Measurements from ENCODE around the gene GPLD1.

The GPLD1 gene, protein sequence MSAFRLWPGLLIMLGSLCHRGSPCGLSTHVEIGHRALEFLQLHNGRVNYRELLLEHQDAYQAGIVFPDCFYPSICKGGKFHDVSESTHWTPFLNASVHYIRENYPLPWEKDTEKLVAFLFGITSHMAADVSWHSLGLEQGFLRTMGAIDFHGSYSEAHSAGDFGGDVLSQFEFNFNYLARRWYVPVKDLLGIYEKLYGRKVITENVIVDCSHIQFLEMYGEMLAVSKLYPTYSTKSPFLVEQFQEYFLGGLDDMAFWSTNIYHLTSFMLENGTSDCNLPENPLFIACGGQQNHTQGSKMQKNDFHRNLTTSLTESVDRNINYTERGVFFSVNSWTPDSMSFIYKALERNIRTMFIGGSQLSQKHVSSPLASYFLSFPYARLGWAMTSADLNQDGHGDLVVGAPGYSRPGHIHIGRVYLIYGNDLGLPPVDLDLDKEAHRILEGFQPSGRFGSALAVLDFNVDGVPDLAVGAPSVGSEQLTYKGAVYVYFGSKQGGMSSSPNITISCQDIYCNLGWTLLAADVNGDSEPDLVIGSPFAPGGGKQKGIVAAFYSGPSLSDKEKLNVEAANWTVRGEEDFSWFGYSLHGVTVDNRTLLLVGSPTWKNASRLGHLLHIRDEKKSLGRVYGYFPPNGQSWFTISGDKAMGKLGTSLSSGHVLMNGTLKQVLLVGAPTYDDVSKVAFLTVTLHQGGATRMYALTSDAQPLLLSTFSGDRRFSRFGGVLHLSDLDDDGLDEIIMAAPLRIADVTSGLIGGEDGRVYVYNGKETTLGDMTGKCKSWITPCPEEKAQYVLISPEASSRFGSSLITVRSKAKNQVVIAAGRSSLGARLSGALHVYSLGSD

DNA sequence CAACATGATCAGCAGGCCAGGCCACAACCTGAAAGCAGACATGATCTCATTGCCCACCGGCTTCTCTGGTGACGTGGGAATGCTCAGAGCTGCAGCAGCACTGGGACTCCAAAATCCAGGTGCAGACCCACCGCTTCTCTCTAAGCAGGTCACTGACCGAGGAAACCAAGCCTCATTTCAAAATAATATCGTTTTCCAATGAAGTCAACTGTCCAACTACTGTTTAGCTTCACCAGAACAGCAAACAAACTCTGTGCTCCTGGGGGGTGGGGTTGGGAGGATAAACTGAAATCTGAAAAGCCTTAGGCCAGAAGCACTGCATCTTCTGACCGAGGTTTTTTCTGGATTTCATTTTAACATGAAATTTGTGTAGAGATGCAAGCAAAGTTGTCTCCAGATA is at the start of gene GPLD1:
Gene GPLD1 (minus strand): TSS at position 109 of the 400 bp plus-strand sequence. CDS start 67 bp downstream, at position 42.
- no peak for DNase-seq
- H3K27me3 ChIP-seq: no peaks in the 10 kb centered on the region
- no peaks in the 10 kb centered on the region for H3K36me3 ChIP-seq
- TF ChIP-seq, protein P1, sequence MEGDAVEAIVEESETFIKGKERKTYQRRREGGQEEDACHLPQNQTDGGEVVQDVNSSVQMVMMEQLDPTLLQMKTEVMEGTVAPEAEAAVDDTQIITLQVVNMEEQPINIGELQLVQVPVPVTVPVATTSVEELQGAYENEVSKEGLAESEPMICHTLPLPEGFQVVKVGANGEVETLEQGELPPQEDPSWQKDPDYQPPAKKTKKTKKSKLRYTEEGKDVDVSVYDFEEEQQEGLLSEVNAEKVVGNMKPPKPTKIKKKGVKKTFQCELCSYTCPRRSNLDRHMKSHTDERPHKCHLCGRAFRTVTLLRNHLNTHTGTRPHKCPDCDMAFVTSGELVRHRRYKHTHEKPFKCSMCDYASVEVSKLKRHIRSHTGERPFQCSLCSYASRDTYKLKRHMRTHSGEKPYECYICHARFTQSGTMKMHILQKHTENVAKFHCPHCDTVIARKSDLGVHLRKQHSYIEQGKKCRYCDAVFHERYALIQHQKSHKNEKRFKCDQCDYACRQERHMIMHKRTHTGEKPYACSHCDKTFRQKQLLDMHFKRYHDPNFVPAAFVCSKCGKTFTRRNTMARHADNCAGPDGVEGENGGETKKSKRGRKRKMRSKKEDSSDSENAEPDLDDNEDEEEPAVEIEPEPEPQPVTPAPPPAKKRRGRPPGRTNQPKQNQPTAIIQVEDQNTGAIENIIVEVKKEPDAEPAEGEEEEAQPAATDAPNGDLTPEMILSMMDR (IDR thresholded peaks at IDR 0.05): no peak
- intact Hi-C loops (cut with DNase I; ENCODE audit: low total_unique reads): no loop called here
- no peak within 1 kb of the TSS for H3K27ac ChIP-seq
- H3K9me3 ChIP-seq: no peaks in the 10 kb centered on the region
- H3K4me1 ChIP-seq: peaks cover 0 to 9% (median 0%) of the 10 kb centered on the region in 4 donors
- no peak within 1 kb of the TSS for H3K4me3 ChIP-seq

DNA sequence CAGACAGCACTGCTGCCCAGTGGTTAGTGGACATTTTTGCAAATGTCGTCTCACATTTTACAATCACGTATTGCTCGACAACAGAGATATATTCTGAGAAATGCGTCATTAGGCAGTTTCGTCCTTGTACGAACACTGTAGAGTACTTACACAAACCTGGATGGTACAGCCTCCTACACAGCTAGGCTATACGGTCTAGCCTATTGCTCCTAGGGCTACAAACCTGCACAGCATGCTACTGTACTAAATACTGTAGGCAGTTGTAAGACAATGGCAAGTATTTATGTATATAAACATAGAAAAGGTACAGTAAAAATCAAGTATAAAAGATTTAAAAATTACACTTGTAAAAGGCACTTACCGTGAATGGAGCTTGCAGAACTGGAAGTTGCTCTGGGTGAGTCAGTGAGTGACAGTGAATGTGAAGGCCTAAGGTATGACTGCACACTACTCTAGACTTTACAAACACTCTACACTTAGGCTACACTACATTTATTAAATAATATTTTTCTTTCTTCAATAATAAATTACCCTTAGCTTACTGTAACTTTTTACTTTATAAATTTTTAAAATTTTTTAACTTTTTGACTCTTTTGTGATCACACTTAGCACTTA is 48.5 kb upstream of the GPLD1 start:
- H3K36me3 ChIP-seq: peaks cover 23 to 36% (median 25%) of the 10 kb centered on the region in 3 donors
- TF ChIP-seq, protein P1 (IDR thresholded peaks at IDR 0.05): no peak

DNA sequence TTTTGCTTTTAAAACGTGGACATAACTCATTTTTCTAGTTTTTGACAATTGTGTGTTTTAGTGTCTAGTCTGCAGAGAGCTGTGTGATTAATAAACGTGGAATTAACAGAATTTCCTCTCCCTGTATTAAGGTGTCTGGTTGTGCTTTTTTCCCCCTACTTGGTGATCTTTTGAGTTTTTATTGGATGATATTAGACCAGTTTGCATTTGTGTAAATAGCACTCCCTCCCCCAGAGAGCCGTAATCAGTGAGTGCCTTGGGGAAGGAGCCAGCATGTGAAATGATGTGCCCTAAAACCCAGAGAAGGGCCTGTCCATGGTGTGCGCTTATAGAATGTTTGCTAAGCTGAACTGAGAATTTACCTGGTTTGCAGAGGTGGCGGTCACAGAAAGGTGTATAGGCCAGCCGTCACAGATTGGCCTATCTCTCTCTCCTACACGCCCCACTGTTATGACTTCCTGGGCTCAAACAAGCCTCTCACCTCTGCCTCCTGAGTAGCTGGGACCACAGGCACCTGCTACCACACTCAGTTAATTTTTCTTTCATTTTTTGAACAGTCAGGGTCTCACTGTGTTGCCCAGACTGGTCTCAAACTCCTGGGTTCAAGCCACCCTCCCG is 47.8 kb upstream of the GPLD1 start:
- no peak for DNase-seq

More for the DNA sequence above, 48.5 kb upstream of the GPLD1 start:
- no peak overlapping the region for H3K27ac ChIP-seq
- intact Hi-C loops (cut with DNase I; ENCODE audit: low total_unique reads): no loop called here
- DNase-seq: no peak
- no peak overlapping the region for H3K4me3 ChIP-seq
- H3K27me3 ChIP-seq: no peaks in the 10 kb centered on the region
- no peaks in the 10 kb centered on the region for H3K4me1 ChIP-seq
- H3K9me3 ChIP-seq: no peaks in the 10 kb centered on the region

DNA sequence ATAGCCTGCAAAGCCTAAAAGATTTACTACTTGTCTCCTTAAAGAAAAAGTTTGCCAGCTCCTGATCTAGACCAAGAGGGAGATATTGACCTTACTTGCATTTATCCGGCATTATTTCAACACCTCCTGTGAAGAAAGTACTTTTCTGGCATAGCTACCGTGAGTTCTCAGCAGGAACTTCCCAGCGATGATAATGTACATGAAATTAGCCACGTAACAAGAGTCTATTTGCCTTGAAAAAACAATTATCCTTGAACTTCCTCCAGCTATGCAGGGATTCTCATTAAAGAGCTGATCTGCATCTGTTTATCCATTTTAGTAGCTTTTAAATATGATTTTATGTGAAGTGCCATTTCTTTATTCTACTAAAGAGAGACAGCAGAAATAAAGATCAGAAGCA is 47.1 kb upstream of the GPLD1 start:
- Histone ChIP-seq H3K36me3 (peaks cover 37 to 49% (median 37%) of the 10 kb centered on the region in 3 donors), H3K4me1 (no peaks in the 10 kb centered on the region), H3K27ac (no peak overlapping the region), H3K4me3 (no peak overlapping the region), H3K9me3 (no peaks in the 10 kb centered on the region), H3K27me3 (no peaks in the 10 kb centered on the region)
- no peak for DNase-seq
- TF ChIP-seq, protein P1 (IDR thresholded peaks at IDR 0.05): no peak
- intact Hi-C loops (cut with DNase I; ENCODE audit: low total_unique reads): no loop called here

More for the DNA sequence above, 47.8 kb upstream of the GPLD1 start:
- Histone ChIP-seq H3K36me3 (peaks cover 30 to 41% (median 30%) of the 10 kb centered on the region in 3 donors), H3K27me3 (no peaks in the 10 kb centered on the region), H3K4me3 (no peak overlapping the region), H3K9me3 (no peaks in the 10 kb centered on the region), H3K27ac (no peak overlapping the region), H3K4me1 (no peaks in the 10 kb centered on the region)
- intact Hi-C loops (cut with DNase I; ENCODE audit: low total_unique reads): no loop called here
- TF ChIP-seq, protein P1 (IDR thresholded peaks at IDR 0.05): no peak

DNA sequence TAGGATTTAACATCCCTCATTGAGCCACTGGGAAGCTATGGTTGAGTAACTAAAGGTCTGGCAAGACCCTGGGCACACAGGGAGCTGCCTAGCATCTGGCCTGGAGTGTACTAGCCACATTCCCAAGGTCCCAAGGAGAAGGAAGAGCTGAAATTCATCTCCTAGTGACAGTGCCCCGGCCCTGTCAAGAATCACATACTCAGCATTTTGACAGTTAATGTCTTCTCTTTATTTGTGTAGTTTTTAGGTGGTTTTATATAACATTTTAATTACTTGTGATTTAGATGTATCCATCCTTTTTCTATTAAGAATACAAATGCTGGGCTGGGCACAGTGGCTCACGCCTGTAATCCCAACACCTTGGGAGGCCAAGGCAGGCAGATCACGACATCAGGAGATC is 45.8 kb upstream of the GPLD1 start:
- H3K9me3 ChIP-seq: no peaks in the 10 kb centered on the region
- peaks cover 41 to 61% (median 43%) of the 10 kb centered on the region in 3 donors for H3K36me3 ChIP-seq
- TF ChIP-seq, protein P1 (IDR thresholded peaks at IDR 0.05): no peak
- H3K27ac ChIP-seq: no peak overlapping the region
- no peaks in the 10 kb centered on the region for H3K4me1 ChIP-seq
- no peaks in the 10 kb centered on the region for H3K27me3 ChIP-seq
- intact Hi-C loops (cut with DNase I; ENCODE audit: low total_unique reads): no loop called here
- DNase-seq: no peak
- H3K4me3 ChIP-seq: no peak overlapping the region

Measured in tibial artery (tissue), 4 donors.